ENCODE measurements around the gene NFKB1. TPM values are rescaled to one million over a fixed set of nuclear protein-coding genes. Genes with fewer than 3 reads are reported as not detected.
"Not testable (repeated sequence)": the region's sequence is repeated elsewhere in the genome, so short reads cannot be mapped to it uniquely, and the experiment has no call there.

Gene NFKB1
- total RNA-seq, 4 donors from 2014 or later = 31.6 to 42.1 (median 39.7) TPM

DNA sequence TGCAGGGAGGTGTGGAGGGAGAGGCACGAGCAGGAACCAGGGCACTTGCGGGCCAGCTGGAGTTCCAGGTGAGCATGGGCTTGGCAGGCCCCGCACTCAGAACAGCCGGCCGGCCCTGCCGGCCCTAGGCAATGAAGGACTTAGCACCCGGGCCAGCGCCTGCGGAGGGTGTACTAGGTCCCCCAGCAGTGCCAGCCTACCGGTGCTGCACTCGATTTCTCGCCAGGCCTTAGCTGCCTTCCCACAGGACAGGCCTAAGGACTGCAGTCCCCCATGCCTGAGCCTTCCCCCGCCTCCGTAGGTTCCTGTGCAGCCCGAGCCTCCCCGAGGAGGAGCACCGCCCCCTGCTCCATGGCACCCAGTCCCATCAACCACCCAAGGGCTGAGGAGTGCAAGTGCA, 18.0 kb upstream of the NFKB1 start:
- no peak for DNase-seq (ENCODE audit: extremely low spot score)

DNA sequence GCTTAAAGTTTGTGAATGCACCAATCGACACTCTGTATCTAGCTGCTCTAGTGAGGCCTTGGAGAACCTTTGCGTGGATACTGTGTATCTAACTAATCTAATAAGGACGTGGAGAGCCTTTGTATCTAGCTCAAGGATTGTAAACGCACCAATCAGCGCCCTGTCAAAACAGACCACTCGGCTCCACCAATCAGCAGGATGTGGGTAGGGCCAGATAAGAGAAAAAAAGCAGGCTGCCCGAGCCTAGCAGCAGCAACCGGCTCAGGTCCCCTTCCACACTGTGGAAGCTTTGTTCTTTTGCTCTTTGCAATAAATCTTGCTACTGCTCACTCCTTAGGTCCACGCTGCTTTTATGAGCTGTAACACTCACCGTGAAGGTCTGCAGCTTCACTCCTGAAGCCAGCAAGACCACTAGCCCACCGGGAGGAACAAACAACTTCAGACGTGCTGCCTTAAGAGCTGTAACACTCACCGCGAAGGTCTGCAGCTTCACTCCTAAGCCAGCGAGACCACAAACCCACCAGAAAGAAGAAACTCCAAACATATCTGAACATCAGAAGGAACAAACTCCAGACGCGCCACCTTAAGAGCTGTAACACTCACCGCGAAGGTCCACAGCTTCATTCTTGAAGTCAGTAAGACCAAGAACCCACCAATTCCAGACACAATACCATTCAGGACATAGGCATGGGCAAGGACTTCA, 17.0 kb upstream of the NFKB1 start:
- H3K36me3 ChIP-seq; DNase-seq (ENCODE audit: extremely low spot score); H3K4me3 ChIP-seq; H3K27me3 ChIP-seq; intact Hi-C loops (cut with DNase I); H3K4me1 ChIP-seq; H3K9me3 ChIP-seq; H3K27ac ChIP-seq (replicated peaks in 1 of 4): not testable (repeated sequence)
- 87% methylated on average over 17 of the region's 19 CpGs for WGBS

More for the DNA sequence above, 18.0 kb upstream of the NFKB1 start:
- WGBS = 100% methylated on average over 2 of the region's 17 CpGs
- H3K4me1 ChIP-seq = no peaks in the 10 kb centered on the region
- TF ChIP-seq EP300 (IDR thresholded peaks at IDR 0.05) (no peak), POLR2AphosphoS5 (IDR thresholded peaks at IDR 0.05) (no peak), POLR2A (IDR thresholded peaks at IDR 0.05; ENCODE audit: low read depth) (no peak)
- TF ChIP-seq, protein P1, sequence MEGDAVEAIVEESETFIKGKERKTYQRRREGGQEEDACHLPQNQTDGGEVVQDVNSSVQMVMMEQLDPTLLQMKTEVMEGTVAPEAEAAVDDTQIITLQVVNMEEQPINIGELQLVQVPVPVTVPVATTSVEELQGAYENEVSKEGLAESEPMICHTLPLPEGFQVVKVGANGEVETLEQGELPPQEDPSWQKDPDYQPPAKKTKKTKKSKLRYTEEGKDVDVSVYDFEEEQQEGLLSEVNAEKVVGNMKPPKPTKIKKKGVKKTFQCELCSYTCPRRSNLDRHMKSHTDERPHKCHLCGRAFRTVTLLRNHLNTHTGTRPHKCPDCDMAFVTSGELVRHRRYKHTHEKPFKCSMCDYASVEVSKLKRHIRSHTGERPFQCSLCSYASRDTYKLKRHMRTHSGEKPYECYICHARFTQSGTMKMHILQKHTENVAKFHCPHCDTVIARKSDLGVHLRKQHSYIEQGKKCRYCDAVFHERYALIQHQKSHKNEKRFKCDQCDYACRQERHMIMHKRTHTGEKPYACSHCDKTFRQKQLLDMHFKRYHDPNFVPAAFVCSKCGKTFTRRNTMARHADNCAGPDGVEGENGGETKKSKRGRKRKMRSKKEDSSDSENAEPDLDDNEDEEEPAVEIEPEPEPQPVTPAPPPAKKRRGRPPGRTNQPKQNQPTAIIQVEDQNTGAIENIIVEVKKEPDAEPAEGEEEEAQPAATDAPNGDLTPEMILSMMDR (IDR thresholded peaks at IDR 0.05) = no peak
- H3K9me3 ChIP-seq = peaks cover 0 to 6% (median 0%) of the 10 kb centered on the region in 4 donors
- no peak overlapping the region for H3K27ac ChIP-seq (replicated peaks in 1 of 4)
- H3K27me3 ChIP-seq = no peaks in the 10 kb centered on the region
- intact Hi-C loops (cut with DNase I) = no loop called here
- H3K36me3 ChIP-seq = no peaks in the 10 kb centered on the region
- H3K4me3 ChIP-seq = no peak overlapping the region

DNA sequence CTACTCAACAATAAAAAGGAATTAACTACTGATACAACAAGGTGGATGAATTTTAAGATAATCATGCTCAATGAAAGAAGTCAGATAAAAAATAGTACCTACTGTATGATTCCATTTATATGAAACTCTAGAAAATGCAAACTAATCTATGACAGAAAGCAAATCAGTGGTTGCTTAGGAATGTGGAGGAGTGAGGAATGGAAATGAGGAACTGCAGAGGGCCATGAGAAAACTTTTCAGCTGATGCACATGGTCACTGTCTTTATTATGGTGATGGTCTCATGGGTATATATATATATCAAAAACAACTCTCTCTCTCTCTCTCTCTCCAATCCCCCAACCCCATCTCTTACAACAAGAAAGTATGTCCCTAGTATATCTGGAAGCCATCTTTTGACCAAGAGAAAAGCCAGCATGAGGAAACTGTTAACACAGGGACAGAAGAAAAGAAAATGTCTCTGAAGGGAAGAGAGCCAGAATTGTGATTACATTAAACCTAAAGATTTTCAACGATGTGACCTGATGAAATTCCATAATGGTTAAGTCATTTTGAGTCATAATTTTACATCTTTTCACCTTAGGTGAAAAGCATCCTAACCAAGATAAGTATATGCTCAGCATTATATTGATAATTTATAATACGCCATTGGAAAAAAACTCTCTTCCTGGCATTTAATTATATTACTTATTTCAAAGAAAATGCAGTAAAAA, 8.5 kb upstream of the NFKB1 start:
- no peak for TF ChIP-seq POLR2A (IDR thresholded peaks at IDR 0.05; ENCODE audit: low read depth)
- TF ChIP-seq POLR2AphosphoS5 (IDR thresholded peaks at IDR 0.05) = no peak
- TF ChIP-seq, protein P1 (IDR thresholded peaks at IDR 0.05) = no peak
- TF ChIP-seq EP300 (IDR thresholded peaks at IDR 0.05) = no peak
- no peaks in the 10 kb centered on the region for H3K36me3 ChIP-seq
- H3K27me3 ChIP-seq = no peaks in the 10 kb centered on the region
- intact Hi-C loops (cut with DNase I) = no loop called here
- H3K4me3 ChIP-seq = no peak overlapping the region
- H3K4me1 ChIP-seq = peaks cover 0 to 6% (median 2%) of the 10 kb centered on the region in 4 donors
- no peak overlapping the region for H3K27ac ChIP-seq (replicated peaks in 1 of 4)
- no peaks in the 10 kb centered on the region for H3K9me3 ChIP-seq
- no peak for DNase-seq (ENCODE audit: extremely low spot score)
- 68% methylated on average over 2 of the region's 2 CpGs for WGBS

DNA sequence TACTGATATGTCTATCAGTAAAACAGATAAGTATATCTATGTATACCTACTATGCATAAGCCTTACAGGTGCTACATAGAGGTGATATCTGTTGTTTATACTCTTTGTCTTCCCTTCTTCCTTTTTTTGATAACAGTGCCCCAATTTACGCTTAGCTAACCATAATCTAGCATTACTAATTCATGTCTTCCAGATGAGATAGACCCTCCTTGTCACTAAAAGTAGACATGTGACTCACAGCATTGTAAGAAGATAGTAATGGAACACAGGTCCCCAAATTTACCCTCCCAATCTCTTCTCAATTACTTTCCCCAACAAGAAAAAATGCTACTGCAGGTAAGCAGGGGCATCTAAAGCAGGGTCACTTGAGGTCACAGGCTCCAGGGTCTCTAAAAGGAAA, 7.9 kb upstream of the NFKB1 start:
- intact Hi-C loops (cut with DNase I) = no loop called here
- H3K27ac ChIP-seq (replicated peaks in 1 of 4) = no peak overlapping the region

DNA sequence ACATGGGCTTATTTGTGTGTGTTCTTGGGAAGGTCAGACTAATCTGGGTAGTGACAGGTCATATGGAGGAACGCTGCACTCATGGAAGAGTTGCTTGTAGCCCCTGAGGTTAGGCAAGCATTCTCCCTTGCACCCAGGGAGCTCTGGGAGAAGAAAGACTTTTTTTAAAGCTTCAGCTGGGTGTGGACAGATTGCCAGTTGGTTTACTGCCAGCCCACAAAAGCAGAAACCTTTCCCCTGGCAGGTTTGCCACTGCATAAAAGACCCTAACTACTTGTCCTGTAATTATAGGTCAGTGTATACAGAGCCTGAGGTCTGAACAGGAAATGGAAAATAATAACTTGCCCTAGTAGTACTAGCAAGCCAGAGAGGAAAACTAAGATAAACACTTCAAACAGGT, 7.4 kb upstream of the NFKB1 start:
- WGBS = 64% methylated on average over 1 of the region's 1 CpG
- H3K27ac ChIP-seq (replicated peaks in 1 of 4) = no peak overlapping the region
- H3K27me3 ChIP-seq = no peaks in the 10 kb centered on the region
- intact Hi-C loops (cut with DNase I) = no loop called here
- TF ChIP-seq, protein P1 (IDR thresholded peaks at IDR 0.05) = no peak
- TF ChIP-seq EP300 (IDR thresholded peaks at IDR 0.05) (no peak), POLR2A (IDR thresholded peaks at IDR 0.05; ENCODE audit: low read depth) (no peak), POLR2AphosphoS5 (IDR thresholded peaks at IDR 0.05) (no peak)
- no peaks in the 10 kb centered on the region for H3K36me3 ChIP-seq
- H3K4me3 ChIP-seq = no peak overlapping the region
- peaks cover 0 to 6% (median 2%) of the 10 kb centered on the region in 4 donors for H3K4me1 ChIP-seq
- DNase-seq (ENCODE audit: extremely low spot score) = no peak
- H3K9me3 ChIP-seq = no peaks in the 10 kb centered on the region

More for the DNA sequence above, 7.9 kb upstream of the NFKB1 start:
- H3K4me3 ChIP-seq = no peak overlapping the region
- TF ChIP-seq, protein P1 (IDR thresholded peaks at IDR 0.05) = no peak
- TF ChIP-seq POLR2AphosphoS5 (IDR thresholded peaks at IDR 0.05) (no peak), POLR2A (IDR thresholded peaks at IDR 0.05; ENCODE audit: low read depth) (no peak), EP300 (IDR thresholded peaks at IDR 0.05) (no peak)
- no peak for DNase-seq (ENCODE audit: extremely low spot score)
- no peaks in the 10 kb centered on the region for H3K27me3 ChIP-seq
- no peaks in the 10 kb centered on the region for H3K9me3 ChIP-seq
- WGBS = 88% methylated on average over 1 of the region's 1 CpG
- H3K4me1 ChIP-seq = peaks cover 0 to 6% (median 2%) of the 10 kb centered on the region in 4 donors
- H3K36me3 ChIP-seq = no peaks in the 10 kb centered on the region

Data from esophagus muscularis mucosa (tissue), 4 donors.